ENCODE results near the gene TPD52L2. TPM values are rescaled to one million over a fixed set of nuclear protein-coding genes. Genes with fewer than 3 reads are reported as not detected.

Gene TPD52L2
- polyA plus RNA-seq, 1 experiment, result 202 TPM

GRCh38 chr20:63839620-63840019 is 25.4 kb upstream of the TPD52L2 start:
- POLR2A ChIA-PET, result no interaction called here
- Histone ChIP-seq H3K4me3 (ENCODE audit: low read depth, low read length) (no peak overlapping the region), H3K27me3 (ENCODE audit: control insufficient read depth, insufficient read depth, low read length) (peaks cover 2% of the 10 kb centered on the region), H3K9me3 (ENCODE audit: control insufficient read depth, insufficient read depth, low read length) (no peaks in the 10 kb centered on the region; the same call in 1 of the 2 replicates), H3K27ac (ENCODE audit: low read depth, low read length) (no peak overlapping the region)
- CTCF ChIA-PET, result no interaction called here
- TF ChIP-seq CTCF (IDR thresholded peaks at IDR 0.05; ENCODE audit: low read depth, low read length), result no peak
- no peak for DNase-seq (ENCODE audit: low read depth, low spot score)

GRCh38 chr20:63840405-63840828 is 24.7 kb upstream of the TPD52L2 start:
- no peak overlapping the region for H3K27ac ChIP-seq (ENCODE audit: low read depth, low read length)
- H3K9me3 ChIP-seq (ENCODE audit: control insufficient read depth, insufficient read depth, low read length), result no peaks in the 10 kb centered on the region; the same call in 1 of the 2 replicates
- TF ChIP-seq CTCF (IDR thresholded peaks at IDR 0.05; ENCODE audit: low read depth, low read length), result no peak
- no peak for DNase-seq (ENCODE audit: low read depth, low spot score)
- H3K4me3 ChIP-seq (ENCODE audit: low read depth, low read length), result no peak overlapping the region
- ChIA-PET CTCF (no interaction called here), POLR2A (no interaction called here)
- peaks cover 2% of the 10 kb centered on the region for H3K27me3 ChIP-seq (ENCODE audit: control insufficient read depth, insufficient read depth, low read length)

- DNase-seq (ENCODE audit: low read depth, low spot score), result no peak
- CTCF ChIA-PET, result no interaction called here
Observed at GRCh38 chr20:63842258-63842657, 22.8 kb upstream of the TPD52L2 start.

GRCh38 chr20:63843222-63843621 is 21.8 kb upstream of the TPD52L2 start:
- Histone ChIP-seq H3K27me3 (ENCODE audit: control insufficient read depth, insufficient read depth, low read length) (peaks cover 2% of the 10 kb centered on the region), H3K27ac (ENCODE audit: low read depth, low read length) (no peak overlapping the region), H3K9me3 (ENCODE audit: control insufficient read depth, insufficient read depth, low read length) (no peaks in the 10 kb centered on the region; the same call in 1 of the 2 replicates), H3K4me3 (ENCODE audit: low read depth, low read length) (no peak overlapping the region)
- DNase-seq (ENCODE audit: low read depth, low spot score), result no peak
- CTCF ChIA-PET, result no interaction called here
- TF ChIP-seq CTCF (IDR thresholded peaks at IDR 0.05; ENCODE audit: low read depth, low read length), result no peak
- POLR2A ChIA-PET, result no interaction called here

More at GRCh38 chr20:63842258-63842657, 22.8 kb upstream of the TPD52L2 start:
- no peak overlapping the region for H3K4me3 ChIP-seq (ENCODE audit: low read depth, low read length)
- H3K27me3 ChIP-seq (ENCODE audit: control insufficient read depth, insufficient read depth, low read length), result peaks cover 2% of the 10 kb centered on the region
- H3K9me3 ChIP-seq (ENCODE audit: control insufficient read depth, insufficient read depth, low read length), result no peaks in the 10 kb centered on the region; the same call in 1 of the 2 replicates
- no peak overlapping the region for H3K27ac ChIP-seq (ENCODE audit: low read depth, low read length)
- POLR2A ChIA-PET, result no interaction called here
- no peak for TF ChIP-seq CTCF (IDR thresholded peaks at IDR 0.05; ENCODE audit: low read depth, low read length)

- ChIA-PET CTCF (no interaction called here), POLR2A (no interaction called here)
- no peak overlapping the region for H3K4me3 ChIP-seq (ENCODE audit: low read depth, low read length)
- no peaks in the 10 kb centered on the region; the same call in 1 of the 2 replicates for H3K9me3 ChIP-seq (ENCODE audit: control insufficient read depth, insufficient read depth, low read length)
- TF ChIP-seq CTCF (IDR thresholded peaks at IDR 0.05; ENCODE audit: low read depth, low read length), result no peak
- H3K27me3 ChIP-seq (ENCODE audit: control insufficient read depth, insufficient read depth, low read length), result peaks cover 2% of the 10 kb centered on the region
- no peak overlapping the region for H3K27ac ChIP-seq (ENCODE audit: low read depth, low read length)
- DNase-seq (ENCODE audit: low read depth, low spot score), result no peak
Observed at GRCh38 chr20:63843778-63844177, 21.3 kb upstream of the TPD52L2 start.

Data from AG04450 (cell line).